DMS 273 (cell line): ENCODE data around the gene SART1.

Experiments used
- DNase-seq: peaks from one replicate; lab custom pipeline; 2025; ENCODE audit not compliant: unreplicated experiment; lab: John Stamatoyannopoulos, UW

SART1 gene

DNA sequence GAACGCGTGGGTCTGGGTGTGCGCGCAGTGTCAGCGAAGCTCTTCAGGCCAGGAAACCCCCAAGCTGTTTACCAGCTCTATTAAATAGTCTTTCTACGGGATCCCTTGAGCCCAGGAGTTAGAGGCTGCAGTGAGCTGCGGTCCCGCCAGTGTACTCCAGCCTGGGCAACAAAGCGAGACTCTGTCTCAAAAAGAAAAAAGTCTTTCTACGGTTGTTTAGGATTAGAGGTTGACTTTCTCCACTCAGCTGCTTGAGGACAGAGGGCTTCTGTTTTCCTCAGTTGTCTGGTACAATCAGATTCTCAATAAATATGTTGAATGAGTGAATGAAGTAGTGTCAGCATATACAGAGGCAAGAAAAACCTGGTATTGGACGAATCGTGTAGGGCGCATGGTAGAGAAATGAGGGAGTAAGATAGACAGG is 619 bp downstream of the SART1 start:
- no peak for DNase-seq

DNA sequence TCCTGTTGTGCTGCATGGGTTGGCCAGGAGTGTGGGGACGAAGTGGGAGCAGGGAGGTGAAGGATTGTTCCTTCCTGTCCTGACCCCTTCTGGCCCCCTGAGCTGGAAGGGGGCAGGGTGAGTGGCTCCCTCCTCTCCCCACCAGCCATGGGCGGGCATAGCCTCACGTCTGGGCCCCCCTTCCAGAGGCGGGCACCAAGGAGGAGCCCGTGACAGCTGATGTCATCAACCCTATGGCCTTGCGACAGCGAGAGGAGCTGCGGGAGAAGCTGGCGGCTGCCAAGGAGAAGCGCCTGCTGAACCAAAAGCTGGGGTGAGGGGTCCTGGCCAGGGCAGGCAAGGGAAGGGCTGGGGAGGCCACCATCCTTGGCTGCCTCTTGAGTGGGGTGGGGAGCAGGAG is 3.4 kb downstream of the SART1 start:
- no peak for DNase-seq

DNA sequence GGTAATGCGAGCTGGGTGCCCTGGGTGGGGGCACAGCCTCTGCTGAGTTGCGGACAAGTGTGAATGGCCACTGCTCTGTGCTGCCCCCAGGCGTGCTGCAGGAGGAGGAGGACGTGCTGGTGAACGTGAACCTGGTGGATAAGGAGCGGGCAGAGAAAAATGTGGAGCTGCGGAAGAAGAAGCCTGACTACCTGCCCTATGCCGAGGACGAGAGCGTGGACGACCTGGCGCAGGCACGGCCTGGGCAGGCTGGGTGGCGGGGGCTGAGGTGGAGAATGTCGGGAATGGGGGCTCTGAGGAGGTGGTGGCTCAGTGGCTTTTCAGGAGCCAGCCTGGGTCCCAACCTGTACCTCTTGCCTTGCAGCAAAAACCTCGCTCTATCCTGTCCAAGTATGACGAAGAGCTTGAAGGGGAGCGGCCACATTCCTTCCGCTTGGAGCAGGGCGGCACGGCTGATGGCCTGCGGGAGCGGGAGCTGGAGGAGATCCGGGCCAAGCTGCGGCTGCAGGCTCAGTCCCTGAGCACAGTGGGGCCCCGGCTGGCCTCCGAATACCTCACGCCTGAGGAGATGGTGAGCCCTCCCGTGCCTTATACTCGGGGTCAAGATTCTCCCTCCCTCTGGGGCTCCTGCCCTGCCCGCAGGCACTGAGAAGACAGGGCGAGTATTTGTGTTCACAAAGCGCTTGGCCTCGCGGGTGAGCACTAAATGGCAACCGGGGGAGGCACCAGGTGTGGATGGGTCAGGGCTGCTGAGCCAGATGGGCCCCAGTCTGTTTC is 4.6 kb downstream of the SART1 start:
- peak; percentile 75 for DNase-seq

DNA sequence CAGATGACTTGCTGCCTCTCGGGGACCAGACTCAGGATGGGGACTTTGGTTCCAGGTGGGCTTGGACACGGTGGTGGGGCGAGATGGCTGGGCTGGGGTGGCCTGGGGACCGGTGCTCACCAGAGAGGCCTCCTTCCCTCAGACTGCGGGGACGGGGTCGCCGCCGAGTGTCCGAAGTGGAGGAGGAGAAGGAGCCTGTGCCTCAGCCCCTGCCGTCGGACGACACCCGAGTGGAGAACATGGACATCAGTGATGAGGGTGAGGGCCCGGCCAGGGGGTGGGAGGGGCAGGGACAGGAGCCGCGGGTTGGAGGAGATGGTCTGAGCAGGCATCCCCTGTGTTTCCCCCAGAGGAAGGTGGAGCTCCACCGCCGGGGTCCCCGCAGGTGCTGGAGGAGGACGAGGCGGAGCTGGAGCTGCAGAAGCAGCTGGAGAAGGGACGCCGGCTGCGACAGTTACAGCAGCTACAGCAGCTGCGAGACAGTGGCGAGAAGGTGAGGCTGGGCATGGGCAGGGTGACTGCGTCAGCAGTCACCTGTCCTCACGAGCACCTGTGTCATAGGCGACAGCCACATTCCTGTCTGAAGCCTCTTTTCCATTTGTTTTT is 5.9 kb downstream of the SART1 start:
- no peak for DNase-seq

DNA sequence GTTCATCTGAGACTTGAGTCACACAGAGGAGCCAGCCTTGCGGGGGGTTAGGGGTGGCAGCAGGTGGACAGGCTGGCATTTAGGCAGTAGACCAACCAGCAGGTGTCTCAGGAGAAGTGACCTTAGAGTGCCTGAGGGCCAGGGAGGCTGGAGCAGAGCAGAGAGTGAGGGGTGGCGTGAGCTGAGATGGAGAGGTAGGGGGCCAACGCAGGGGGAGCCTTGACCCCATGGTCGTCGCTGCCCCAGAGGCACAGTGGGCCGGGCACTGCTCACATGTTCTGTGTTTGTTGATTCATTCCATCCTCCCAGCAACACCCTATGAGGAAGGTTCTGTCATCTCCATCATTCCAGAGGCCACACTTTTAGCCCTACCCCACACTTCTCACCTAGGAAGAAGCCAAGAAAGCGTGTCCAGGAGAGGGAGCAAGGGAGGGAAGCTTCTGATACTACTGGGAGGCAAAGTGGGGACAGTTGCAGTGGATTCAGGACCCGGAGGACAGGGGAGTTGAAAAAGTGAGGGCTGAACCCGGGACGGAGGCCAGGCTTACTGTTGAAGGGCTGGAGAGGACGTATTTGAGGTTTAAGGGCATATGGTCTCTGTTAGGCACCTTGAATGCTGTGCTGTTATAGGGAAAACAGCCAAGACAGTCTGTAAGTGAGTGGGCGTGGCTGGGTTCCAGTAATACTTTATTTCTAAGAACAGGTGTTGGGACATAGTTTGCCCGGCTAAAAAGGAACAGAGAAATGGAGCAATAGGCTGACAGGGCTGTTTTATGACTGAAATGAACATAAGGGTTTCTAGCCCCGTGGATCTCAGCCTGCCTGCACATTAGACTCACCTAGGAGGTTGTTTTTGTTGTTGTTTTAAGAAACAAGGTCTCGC is 7.3 kb downstream of the SART1 start:
- DNase-seq, result no peak

DNA sequence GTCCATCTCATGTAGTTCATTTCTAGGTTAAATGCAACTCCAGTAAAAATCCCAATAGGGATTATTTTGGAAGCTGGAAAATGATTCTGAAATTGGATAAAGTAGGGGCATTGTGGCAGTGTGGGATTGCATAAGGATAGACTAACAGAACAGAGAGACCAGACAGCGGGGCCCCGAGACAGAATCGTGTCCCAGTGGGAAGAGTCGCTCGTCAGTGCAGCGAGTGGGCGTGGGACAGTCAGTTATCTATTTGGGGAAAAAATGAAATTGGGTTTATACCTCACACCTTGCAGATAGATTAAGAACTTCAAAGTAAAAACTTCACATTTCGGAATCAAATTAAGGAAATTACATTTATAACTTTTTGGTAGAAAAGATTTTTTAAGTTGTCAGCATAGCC is 10.6 kb downstream of the SART1 start:
- no peak for DNase-seq

DNA sequence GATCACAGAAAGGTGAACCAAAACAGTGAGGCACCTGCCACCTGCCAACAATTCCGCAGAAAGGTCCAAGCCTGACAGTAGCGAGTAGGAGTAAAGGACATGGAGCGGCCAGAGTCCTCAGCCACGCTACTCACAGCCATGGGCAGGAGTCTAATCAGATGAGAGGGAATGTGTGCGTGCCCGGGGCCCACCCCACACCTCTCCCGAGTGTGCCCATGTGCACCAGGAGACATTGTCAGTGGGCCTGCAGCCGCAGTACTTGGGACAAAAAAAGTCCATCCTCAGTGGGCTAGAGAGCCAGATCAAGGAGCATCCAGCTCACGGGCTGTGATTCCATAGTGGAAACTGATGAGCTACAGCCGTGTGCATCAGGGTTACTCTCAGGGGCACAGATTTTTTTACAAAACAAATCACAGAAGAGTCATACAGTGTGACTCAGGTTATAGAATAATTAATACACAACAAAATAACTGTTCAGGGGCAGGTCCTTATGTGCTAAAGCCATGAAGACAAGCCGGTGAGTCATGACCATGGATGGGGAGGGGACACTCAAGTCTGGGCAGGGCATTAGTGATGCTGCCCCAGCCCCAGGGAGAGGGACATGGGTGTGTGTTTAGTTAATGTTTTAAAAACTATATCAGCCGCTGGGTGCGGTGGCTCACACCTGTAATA is 12.0 kb downstream of the SART1 start:
- DNase-seq, result no peak

DNA sequence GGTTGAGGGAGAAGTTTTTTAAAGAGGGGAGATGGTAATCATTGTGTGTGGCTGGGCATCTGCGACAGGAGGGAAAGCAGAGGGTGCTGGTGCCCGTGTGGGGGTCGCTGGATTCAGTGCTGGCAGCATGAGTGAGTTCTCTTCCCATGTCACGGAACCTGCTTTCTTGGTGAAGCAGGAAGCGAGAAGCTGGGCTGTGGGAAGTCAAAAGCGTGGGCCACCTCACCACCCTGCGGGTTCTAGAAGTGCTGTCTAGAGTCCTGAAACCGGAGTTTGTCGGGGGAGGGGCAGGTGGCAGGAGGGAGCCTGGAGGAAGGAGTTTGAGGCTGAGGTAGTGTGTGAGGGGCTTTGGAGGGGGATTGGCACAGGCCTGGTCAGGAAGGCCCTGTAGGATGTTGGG is 14.2 kb downstream of the SART1 start:
- DNase-seq, result no peak

DNA sequence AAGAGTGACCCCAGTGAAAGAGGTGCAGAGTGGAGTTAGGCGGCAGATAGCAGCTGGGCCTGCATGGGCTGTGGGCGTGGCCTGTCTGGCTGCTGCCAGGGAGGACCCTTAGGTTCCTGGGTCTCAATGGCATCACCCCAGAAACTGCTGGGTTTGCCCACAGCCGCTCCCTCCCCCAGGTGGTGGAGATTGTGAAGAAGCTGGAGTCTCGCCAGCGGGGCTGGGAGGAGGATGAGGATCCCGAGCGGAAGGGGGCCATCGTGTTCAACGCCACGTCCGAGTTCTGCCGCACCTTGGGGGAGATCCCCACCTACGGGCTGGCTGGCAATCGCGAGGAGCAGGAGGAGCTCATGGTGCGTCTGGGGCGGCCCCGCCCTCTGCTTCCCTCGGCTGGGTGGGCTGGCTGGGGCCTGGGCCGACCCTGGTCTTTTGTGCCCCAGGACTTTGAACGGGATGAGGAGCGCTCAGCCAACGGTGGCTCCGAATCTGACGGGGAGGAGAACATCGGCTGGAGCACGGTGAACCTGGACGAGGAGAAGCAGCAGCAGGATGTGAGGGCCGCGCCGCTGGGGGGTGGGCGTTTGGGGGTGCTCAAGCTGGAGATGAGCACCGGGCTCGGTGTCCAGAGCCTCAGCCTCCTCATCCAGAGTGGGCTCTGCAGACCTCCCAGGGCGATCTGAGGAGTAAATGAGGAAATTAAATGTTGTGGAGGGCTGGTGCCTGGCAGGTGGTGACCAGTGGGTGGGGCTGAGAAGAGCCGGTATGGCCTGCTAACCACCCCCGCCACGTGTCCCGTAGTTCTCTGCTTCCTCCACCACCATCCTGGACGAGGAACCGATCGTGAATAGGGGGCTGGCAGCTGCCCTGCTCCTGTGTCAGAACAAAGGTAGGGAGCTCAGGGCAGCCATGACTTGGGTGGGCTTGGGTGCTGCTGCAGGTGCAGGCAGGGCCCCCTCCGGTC is 15.0 kb downstream of the SART1 start:
- no peak for DNase-seq

DNA sequence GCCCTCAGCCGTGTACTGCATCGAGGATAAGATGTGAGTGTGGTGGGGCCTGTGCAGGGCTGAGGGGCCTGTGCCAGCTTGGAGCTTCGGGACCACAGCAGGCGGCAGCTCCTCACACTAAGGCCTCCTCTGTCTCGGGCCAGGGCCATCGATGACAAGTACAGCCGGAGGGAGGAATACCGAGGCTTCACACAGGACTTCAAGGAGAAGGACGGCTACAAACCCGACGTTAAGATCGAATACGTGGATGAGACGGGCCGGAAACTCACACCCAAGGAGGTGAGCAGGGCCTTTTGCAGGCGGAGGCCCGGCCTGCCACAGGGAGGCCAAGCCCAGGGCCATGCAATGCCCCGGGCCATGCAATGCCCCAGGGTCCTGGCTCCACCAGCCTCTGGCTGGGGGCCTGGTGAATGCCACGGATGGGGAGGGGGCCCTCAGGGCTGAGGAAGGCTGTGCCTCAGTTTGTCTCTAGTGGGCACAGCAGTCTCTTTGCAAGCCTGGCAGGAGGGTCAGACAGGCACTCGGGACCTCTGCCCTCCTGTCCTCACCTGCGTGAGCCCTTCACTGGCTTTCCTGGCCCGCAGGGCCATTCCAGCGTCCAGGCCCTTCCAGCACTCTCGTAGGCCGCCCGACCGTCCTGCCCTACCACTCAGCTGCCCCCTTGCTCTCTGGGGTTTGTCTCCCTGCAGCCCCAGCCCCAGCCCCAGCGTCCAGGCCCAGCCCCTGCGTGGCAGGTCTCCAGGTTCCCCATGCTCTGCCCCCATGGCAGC is 16.3 kb downstream of the SART1 start:
- no peak for DNase-seq

DNA sequence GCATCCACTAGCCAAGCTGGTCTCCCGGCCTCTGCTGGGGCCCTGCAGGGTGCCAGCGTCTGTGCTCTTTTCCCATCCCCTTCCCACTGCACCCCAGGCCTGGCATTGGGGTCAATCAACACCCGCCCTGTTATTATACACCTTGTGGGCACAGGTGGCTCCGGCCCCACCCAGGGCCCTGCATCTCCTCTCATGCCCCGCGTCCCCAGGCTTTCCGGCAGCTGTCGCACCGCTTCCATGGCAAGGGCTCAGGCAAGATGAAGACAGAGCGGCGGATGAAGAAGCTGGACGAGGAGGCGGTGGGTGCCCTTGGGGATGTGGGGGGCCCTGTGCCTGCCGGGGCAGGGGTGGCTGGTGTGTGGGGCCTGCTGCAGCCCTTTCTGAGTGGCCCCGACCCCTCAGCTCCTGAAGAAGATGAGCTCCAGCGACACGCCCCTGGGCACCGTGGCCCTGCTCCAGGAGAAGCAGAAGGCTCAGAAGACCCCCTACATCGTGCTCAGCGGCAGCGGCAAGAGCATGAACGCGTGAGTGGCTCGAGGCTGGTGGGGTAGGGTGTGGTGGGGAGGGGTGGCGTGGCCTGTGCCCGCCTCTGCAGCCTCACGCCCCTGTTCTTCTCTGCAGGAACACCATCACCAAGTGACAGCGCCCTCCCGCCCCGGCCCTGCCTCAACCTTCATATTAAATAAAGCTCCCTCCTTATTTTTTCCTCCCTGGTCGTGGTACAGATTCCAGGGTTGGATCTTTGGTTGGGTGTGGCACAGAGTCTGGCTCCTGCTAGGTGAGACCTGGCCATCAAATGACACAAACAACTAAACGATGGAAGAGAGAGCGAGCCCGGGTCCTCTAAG is 17.1 kb downstream of the SART1 start:
- no peak for DNase-seq

DNA sequence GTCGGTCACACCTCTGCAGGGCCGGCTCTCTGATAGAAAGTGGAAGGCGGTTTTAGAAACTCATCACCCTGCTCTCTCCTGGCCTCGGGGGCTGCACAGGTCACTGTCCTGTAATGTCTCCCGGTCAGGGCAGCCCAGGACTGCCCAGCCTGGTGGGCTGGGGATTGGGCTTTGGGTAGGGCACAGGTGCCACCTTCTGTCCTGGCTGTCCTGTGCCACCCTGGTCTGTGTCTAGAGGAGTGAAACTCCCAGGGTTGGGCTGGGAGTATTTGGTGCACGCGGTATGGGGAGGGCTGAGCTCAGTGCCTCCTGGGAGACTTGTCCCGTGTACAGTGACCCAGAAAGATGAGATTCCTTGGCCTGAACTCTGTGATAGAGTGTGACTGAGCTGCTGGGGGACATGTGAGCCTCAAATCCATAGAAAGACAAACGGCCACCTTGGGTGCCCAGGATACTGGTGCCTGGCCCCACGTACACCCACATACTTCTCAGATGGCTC is 17.8 kb downstream of the SART1 start:
- DNase-seq, result no peak

DNA sequence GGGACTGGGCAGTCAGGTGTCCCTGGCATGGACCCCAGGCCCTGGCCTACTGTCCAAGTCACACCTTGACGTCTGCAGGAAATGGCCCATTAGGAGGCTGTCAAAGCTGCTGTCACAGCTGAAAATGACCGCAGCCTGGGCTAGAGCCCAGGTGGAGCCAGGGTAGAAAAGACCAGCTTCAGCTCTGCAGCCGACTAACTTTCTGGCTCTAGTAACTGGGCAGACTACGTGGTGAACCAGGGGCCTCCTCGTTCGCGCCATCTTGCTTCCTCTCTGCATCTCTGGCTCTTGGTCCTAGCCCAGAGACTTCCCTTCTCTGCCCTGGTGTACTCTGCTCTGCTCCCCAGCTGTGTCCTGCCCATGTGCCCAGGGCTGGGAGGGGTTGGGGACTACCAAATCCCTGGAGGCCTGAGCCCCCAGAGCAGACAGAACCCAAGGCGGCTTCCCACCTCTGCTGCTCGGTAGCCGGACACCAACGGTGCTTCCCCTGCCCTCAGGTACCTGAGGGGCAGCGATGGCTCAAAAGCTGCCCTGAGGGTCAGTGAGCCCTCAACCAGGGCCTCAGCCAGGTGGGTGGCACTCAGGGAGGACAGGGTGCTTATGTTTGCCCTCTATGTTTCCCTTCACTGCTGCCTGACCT is 19.7 kb downstream of the SART1 start:
- no peak for DNase-seq

DNA sequence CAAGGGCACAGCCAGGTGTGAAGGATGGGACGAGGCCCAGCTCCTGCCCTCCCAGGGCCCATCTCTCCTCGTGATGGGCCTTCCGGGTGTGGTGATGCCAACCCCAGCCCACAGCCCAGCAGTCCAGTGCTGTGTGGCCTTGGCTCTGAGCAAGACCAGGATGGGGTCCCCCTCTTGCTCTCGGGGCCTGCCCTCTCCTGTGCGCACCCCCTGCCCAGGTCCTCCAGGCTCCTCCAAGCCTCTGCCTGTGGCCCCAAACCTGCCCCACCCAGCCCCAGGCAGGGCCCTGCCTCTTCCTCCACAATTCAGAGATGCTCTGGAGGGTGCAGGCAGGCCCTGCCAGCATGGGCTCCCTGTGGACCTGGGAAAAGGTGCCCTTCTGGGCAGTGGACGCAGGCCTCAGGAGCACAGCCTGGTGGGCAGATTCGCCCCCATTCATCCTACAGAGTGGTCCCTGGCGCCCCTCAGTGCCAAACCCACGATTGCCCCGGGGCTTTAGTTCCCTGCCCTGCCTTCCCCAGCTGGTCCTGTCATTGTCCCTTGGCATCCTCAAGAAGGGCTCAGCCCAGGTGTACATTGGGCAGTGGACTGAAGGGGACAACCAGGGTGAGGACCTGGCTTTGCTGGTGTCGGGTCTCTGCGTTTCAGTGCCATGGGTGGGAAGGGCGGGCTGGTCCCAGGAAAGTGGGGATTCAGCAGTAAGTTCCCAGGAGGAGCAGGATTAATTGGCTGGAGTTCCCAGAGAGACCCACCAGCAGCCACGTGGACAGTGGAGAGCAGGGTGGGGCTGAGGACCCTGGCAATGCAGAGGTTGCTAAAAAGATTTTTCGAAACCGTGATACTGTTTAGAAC is 20.7 kb downstream of the SART1 start:
- DNase-seq, result no peak

DNA sequence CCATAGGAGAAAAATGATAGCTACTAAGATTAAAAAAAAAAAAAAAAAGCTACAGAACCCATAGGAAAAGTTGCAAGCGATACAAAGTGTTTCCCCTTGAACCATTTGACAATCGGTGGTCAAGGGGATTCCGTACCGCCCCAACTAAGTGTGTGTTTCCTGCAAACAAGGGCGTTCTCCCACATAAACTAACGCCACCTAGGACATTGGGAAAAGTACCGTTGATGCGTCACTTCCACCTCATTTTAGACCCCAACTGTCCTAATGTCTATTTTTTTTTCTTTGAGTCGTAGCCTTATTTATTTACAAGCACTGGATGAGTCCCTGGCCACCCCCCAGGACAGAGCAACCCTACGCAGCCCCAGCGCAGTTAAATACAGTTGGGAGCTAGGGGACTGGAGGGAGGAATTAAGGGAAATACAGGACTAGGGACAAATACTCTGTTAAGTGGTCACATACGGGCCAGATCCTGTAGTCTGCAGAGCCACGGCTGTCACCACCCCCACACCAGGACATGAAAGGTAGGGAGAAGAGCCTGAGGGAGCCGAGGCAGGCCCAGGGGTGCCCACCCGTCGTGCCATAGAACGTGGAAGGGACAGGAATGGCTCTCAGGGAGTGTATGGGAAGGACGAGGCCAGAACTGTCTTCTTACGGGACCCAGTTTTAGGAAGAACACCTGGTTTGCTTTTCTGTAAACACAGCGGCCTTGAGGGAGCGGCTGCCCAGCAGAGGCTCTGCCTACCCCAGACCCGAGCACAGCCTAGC is 21.5 kb downstream of the SART1 start:
- no peak for DNase-seq

DNA sequence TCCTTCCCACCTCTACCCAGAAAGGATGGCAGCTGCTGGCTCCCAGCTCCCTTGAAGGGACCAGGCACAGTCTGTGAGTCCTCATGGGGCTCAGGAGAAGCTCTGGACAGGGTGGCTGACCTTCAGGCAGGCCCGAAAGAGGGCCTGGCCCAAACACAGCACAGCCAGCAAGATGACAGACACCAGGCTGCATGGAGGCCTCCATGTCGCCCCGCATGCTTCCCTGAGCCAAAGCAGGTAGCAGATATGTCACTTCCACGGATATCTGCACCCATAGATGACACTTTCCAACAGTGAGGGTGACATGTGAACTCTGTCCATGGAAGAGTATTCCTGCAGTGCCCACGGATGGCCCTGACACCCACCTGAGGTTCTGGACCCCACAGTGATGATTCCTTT is 22.1 kb downstream of the SART1 start:
- DNase-seq, result no peak
